Right atrium auricular region (tissue), 2 donors: ENCODE data around the gene CGREF1. TPM values are rescaled to one million over a fixed set of nuclear protein-coding genes. Genes with fewer than 3 reads are reported as not detected.

Experiments
- DNase-seq: peaks from one replicate; pipeline ENCODE4 v3.0.0-alpha.2; 2019; ENCODE audit warnings: low spot score
- H3K27ac ChIP-seq, 2 donors: fragments of 200-600 bp; sonication (generic); 1 replicate in 1 of 2; 2 replicates in 1 of 2; pipeline ENCODE4 v1.5.1; 2016 to 2019
- H3K27me3 ChIP-seq, 2 donors: fragments of 200-600 bp; sonication (generic); one replicate each; pipeline versions ENCODE4 v1.5.1 to v1.6.0; 2017 to 2019
- H3K36me3 ChIP-seq: fragments of 200-600 bp; sonication (generic); one replicate; pipeline ENCODE4 v1.5.1; 2016
- H3K4me1 ChIP-seq, 2 donors: fragments of 200-600 bp; sonication (generic); one replicate each; pipeline versions ENCODE4 v1.5.1 to v1.6.0; 2017 to 2019
- H3K4me3 ChIP-seq, 2 donors: fragments of 200-600 bp; sonication (generic); 1 replicate in 1 of 2; 2 replicates in 1 of 2; pipeline ENCODE4 v1.5.1; 2017 to 2019; ENCODE audit warnings: mild to moderate bottlenecking in 1 of 2, moderate library complexity in 1 of 2
- H3K9me3 ChIP-seq, 2 donors: fragments of 200-600 bp; sonication (generic); one replicate each; pipeline ENCODE4 v1.5.1; 2019
- total RNA-seq, 2 donors: library from RNA; depleted of rRNA; stranded (reverse); fragments of >200 nt; gene quantifications; one replicate each; pipeline ENCODE4 v1.1.0, GENCODE V29; 2016
- TF ChIP-seq, protein P1 (sequence below), 2 donors: fragments of 200-600 bp; sonication (generic); IDR thresholded peaks; one replicate each; pipeline ENCODE4 v1.5.1; 2019; ENCODE audit warnings: antibody characterized with exemption in 2 of 2

CGREF1 gene
- total RNA-seq, 2 donors from 2014 or later = 4.3 to 4.5 TPM

DNA sequence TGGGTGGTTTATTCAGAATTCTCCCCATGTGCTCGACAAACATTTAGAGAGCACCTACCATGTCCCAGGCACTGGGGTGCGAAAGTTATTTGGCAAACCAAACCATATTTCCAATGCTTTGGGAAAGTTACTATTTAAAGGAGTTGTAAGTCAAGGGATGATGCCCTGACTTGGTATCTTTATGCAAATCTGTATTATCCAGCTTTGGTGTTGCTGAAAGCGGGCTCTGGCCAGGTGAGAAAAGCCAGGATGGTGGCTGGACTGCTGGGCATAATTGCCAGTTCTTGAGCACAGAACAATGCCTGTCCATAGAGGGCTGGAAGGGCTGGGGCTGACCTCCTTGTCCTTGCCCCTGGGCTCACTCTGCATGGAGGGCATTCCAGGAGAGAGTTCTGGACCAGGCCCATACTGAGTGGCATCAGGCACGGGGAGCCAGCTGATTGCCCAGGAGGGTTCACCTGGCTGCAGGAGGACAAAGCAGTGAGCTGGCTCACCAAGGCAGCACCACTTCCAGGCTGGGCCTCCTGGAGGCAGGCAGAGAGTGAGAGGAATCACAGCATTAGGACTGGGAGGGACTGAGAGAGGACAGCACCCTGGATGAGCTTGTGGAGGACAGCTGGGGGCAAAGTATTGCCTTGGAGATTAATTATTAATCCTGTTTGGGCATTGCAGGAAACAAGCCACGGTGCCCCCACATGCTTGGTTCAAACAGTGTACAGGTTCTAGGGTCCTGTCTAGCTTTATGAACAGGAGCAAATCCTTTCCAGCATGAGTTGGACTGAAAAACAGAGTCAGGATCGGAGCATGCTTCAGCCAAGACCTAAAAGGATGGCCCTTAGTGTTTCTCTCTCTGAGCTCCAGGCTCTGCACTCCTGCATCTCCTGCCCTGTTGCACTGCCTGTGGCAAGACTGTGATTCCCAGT, 25.2 kb downstream of the CGREF1 start:
- Histone ChIP-seq H3K27ac (no peak overlapping the region), H3K27me3 (no peaks in the 10 kb centered on the region), H3K36me3 (no peaks in the 10 kb centered on the region), H3K9me3 (no peaks in the 10 kb centered on the region), H3K4me3 (no peak overlapping the region), H3K4me1 (peaks cover 0 to 15% of the 10 kb centered on the region in 2 donors)
- TF ChIP-seq, protein P1, sequence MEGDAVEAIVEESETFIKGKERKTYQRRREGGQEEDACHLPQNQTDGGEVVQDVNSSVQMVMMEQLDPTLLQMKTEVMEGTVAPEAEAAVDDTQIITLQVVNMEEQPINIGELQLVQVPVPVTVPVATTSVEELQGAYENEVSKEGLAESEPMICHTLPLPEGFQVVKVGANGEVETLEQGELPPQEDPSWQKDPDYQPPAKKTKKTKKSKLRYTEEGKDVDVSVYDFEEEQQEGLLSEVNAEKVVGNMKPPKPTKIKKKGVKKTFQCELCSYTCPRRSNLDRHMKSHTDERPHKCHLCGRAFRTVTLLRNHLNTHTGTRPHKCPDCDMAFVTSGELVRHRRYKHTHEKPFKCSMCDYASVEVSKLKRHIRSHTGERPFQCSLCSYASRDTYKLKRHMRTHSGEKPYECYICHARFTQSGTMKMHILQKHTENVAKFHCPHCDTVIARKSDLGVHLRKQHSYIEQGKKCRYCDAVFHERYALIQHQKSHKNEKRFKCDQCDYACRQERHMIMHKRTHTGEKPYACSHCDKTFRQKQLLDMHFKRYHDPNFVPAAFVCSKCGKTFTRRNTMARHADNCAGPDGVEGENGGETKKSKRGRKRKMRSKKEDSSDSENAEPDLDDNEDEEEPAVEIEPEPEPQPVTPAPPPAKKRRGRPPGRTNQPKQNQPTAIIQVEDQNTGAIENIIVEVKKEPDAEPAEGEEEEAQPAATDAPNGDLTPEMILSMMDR (IDR thresholded peaks at IDR 0.05) = no peak
- no peak for DNase-seq

DNA sequence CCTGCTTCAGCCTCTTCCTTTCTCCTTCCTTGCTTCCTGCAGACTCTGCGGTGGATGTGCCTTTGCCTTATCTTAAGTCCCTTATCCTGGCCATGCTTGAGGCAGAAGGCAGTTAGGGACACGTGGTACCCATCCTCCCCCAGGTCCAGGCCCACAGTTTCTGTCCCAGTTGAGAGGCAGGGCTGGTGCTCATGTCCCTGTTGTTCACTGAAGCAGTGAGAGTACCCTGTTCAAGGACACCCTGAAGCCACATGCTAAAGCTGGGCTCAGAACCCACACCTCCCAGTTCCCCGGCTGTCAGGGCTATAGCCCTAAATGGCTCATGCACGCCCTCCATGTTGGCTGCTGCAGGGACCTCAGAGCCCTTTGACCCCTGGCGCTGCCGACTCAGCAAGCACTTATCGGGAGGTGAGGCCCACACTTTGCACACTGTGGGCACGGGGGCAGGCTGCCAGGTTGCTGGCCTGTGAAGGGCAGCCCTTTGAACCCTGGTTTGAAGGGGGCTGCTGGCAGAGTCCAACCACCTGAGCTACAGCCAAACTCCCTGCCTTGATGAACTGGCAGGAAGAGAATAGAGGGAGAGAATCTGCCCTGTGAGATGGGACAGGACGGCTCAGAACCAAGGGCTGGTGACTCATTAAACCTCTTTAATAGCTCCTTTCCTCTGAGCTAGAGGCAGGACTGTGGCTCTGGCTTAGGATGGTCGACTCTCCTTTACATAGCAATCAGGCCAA, 26.1 kb downstream of the CGREF1 start:
- no peak for DNase-seq
- TF ChIP-seq, protein P1 (IDR thresholded peaks at IDR 0.05) = no peak
- no peaks in the 10 kb centered on the region for H3K27me3 ChIP-seq
- peaks cover 0 to 15% of the 10 kb centered on the region in 2 donors for H3K4me1 ChIP-seq
- H3K4me3 ChIP-seq = no peak overlapping the region
- H3K36me3 ChIP-seq = no peaks in the 10 kb centered on the region
- H3K9me3 ChIP-seq = no peaks in the 10 kb centered on the region
- no peak overlapping the region for H3K27ac ChIP-seq

GRCh38 chr2:27091746-27092695, 26.9 kb downstream of the CGREF1 start:
- Histone ChIP-seq H3K4me3 (no peak overlapping the region), H3K9me3 (no peaks in the 10 kb centered on the region), H3K27ac (no peak overlapping the region), H3K36me3 (no peaks in the 10 kb centered on the region), H3K4me1 (peaks cover 0 to 21% of the 10 kb centered on the region in 2 donors), H3K27me3 (no peaks in the 10 kb centered on the region)
- no peak for DNase-seq
- TF ChIP-seq, protein P1 (IDR thresholded peaks at IDR 0.05) = no peak

GRCh38 chr2:27089111-27089954, 29.6 kb downstream of the CGREF1 start:
- DNase-seq = no peak
- peaks cover 0 to 20% of the 10 kb centered on the region in 2 donors for H3K4me1 ChIP-seq
- no peaks in the 10 kb centered on the region for H3K9me3 ChIP-seq
- H3K27me3 ChIP-seq = no peaks in the 10 kb centered on the region
- TF ChIP-seq, protein P1 (IDR thresholded peaks at IDR 0.05) = no peak
- no peak overlapping the region for H3K27ac ChIP-seq
- no peaks in the 10 kb centered on the region for H3K36me3 ChIP-seq
- no peak overlapping the region for H3K4me3 ChIP-seq
